Left renal cortex interstitium (tissue), 4 donors: ENCODE measurements around the gene NXPE4. TPM values are rescaled to one million over a fixed set of nuclear protein-coding genes. Genes with fewer than 3 reads are reported as not detected.

Source experiments
- DNase-seq, 4 donors: peaks; one replicate each; pipeline ENCODE4 v3.0.0-alpha.2; 2013; ENCODE audit warnings: low read depth in 4 of 4, low spot score in 2 of 4, missing footprints in 1 of 4
- polyA plus RNA-seq, 4 donors: library from polyadenylated mRNA; unstranded; fragments of 120-200 nt; gene quantifications; one replicate each; pipeline ENCODE4 v1.2.1, GENCODE V29; 2013; ENCODE audit not compliant: insufficient read length in 4 of 4

Gene NXPE4
- polyA plus RNA-seq, 4 donors, result 0.08 to 0.14 TPM; not detected in 2

- DNase-seq, result no peak
Measured at GRCh38 chr11:114563077-114563476, 32.5 kb downstream of the NXPE4 start.

DNA sequence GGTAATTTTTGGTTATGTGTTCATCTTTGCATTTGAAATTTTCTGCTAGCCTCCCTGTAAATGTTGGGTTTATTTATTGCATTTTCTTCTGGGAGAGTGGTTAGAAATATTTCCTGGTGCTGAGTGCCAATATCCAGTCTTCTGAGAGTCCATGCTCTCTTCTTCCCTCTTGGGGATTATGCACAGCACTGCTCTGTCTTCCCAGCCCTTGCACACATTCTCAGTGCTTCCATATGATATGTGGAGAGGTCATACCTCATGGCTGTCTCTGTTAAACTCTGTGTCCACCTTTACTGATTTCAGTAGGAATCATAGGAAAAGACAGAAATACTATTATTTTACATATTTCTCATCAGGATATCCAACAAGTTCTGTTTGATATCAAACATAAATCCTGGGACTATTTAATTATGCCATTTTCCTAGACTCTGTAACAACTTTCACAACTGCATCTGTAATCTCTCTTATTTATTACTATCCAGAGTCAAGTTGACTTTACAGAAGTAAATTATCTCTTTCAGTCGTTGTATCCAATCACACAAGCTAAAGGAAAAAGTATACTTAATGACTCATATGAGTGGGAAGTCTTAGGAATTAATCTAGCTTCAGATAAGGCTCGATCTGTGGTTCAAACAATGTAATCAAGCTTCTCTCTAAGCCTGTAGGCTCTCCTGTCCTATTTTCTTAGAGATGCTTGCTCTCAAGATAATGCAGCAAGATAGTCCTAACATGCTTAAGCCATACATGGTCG lies 33.2 kb downstream of the NXPE4 start:
- no peak for DNase-seq

DNA sequence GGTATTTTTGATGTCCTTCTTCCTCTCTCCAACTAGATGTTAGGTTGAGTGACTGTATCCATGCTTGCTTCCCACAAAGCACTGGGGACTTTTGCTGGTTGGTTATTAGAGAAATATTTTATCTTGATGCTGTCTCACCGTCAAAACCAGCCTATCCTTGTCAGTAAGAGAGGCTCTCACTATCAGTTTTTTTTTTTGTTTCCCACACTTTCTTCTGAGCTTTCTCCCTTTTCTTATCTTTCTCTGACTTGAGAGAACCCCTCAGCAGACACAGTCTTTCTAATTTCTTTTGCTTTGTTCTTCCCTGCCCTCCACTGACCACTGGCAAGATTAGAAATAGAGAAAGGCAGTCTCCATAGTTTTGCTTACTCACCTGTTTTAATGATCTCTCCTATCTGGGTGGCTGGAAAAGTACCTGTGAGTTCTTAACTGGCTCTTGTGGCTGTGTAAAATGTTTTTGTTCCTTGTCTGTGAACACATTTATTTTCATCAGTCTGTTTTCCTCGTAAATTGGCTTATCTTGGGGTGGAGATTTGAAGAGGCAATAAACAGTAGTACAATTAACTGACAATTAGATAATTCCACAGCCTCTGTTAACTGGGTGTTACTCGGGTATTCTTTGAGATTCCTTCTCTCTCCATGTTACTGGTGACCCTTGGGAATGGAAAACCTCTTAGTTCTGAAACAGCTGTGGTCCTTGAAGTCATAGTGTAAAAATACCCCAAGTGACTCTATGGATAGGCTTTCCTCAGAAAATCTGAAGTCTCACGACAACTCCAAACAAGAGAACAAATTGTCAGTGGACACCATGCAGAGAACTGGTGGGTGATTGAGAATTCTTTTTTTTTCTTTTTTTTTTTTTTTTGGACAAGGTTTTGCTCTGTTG lies 35.9 kb downstream of the NXPE4 start, which contains the start of gene NXPE1:
NXPE1 (minus strand) TSS at position 457 of the 886 bp plus-strand sequence. CDS start 8,680 bp downstream, outside the sequence.
- DNase-seq, result no peak

DNA sequence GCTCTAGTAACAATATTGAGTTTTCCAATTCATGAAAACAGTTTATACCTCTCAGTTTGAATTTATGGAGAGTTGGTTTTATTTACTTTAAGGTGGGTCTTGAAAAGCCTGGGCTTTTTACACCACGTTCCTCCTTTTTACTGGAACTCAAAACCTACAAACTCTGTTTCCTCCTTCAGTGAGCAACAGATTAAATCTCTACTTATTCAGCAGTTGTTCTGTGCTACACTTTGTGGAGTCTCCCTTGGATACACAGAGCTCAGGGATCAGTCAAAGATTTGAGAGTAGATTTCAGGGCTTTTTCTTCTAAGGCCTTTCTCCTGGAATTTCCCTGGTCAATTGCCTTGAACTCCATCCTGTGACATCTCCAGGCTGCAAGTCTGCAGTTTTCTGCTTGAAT lies 39.5 kb downstream of the NXPE4 start:
- DNase-seq, result no peak

DNA sequence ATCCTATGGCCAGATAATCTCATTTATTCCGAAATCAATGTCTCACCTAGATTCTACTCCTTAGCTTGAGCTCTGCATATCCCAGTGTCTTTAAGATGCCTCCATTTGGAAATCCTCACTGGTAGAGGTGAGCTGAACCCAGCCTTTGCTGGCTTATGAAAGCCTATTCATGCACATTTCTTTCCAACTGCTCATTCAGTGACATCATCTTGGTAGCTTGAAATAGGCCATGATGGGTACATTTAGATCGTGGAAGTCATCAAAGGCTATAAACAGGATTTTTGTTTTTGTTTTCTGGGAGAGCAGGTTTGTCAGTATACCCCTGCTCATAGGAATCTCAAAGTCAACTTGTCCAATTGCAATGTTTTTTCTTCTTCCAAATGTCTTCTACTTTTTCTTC lies 41.9 kb downstream of the NXPE4 start:
- no peak for DNase-seq

- DNase-seq, result no peak
Measured at GRCh38 chr11:114551060-114551459, 44.5 kb downstream of the NXPE4 start.

DNA sequence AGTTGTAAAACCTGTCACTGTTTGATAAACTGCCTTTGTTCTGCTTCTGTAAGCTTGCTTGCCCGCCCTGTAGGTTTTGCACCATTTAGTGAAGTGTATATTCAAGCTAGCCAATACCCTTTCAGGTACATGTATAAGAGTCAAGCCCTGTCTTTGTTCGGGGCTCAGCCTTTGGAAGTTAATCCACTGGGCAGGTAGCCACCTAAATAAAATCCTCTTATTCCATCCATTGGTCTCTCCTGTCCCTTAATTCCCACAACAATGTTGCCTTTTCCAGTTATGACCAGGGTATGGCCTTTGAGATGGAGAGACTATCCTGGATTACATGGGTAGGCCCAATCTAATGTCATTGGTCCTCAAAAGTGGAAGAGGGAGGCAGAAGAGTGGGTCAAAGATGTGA lies 69.9 kb downstream of the NXPE4 start:
- no peak for DNase-seq

GRCh38 chr11:114524122-114524521 lies 71.5 kb downstream of the NXPE4 start:
- no peak for DNase-seq

DNA sequence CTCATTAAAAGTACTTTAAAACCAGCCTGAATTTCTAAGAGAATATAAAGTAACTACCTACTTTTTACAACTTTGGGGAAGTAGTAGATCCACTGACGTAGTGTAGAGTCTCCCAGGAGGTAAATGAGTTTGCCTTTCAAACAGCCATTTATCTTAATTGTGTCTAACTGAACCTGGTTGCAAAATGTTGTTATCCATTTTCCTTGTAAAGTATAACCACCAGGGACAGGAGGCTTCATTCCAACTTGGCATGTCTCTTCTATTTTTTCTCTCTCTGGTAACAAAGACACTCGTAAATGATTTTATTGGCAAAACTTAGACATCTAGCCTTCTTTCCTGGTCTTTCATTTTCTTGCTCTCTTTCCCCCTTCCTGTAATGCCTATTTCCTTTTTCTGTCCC lies 72.8 kb downstream of the NXPE4 start:
- no peak for DNase-seq

Other genes with a start within 250 kb of the NXPE4 start
- gene C11orf71, start 195.3 kb downstream of the NXPE4 start, polyA plus RNA-seq, result 10 to 100 TPM; 15.5 to 20.6 (median 17.5) TPM
- 10 to 100 TPM; 45.1 to 56.3 (median 50.7) TPM for gene RBM7, start 195.1 kb downstream of the NXPE4 start, polyA plus RNA-seq
- gene REXO2, start 156.3 kb downstream of the NXPE4 start, polyA plus RNA-seq, result 100 to 1,000 TPM; 109 to 137 (median 116) TPM
- gene NXPE1, start 35.9 kb downstream of the NXPE4 start, polyA plus RNA-seq, result under 1 TPM in 1 of 4 donors, not detected in 3; 0.13 TPM
- under 1 TPM; 0.14 to 0.62 (median 0.26) TPM for gene NXPE2, start 82.7 kb upstream of the NXPE4 start, polyA plus RNA-seq